GM18951 (cell line): ENCODE results near the gene GSTT2.
"Not testable (repeated sequence)": the region's sequence is repeated elsewhere in the genome, so short reads cannot be mapped to it uniquely, and the experiment has no call there.

Experiments used
- POLR2A ChIP-seq: IDR thresholded peaks from 4 replicates; pipeline ENCODE4 v1.6.1; 2011; ENCODE audit warnings: mild to moderate bottlenecking; ENCODE audit not compliant: insufficient read length, insufficient read depth; ENCODE audit errors: extremely low read depth
- in situ Hi-C: fragments of 300-500 bp; cut with MboI; formaldehyde crosslinking; loops from one replicate; pipeline ENCODE4 v1.12.0; 2022; ENCODE audit warnings: low sequenced_read_pairs, mixed read lengths, inconsistent platforms; ENCODE audit not compliant: unreplicated experiment

GSTT2 gene

DNA sequence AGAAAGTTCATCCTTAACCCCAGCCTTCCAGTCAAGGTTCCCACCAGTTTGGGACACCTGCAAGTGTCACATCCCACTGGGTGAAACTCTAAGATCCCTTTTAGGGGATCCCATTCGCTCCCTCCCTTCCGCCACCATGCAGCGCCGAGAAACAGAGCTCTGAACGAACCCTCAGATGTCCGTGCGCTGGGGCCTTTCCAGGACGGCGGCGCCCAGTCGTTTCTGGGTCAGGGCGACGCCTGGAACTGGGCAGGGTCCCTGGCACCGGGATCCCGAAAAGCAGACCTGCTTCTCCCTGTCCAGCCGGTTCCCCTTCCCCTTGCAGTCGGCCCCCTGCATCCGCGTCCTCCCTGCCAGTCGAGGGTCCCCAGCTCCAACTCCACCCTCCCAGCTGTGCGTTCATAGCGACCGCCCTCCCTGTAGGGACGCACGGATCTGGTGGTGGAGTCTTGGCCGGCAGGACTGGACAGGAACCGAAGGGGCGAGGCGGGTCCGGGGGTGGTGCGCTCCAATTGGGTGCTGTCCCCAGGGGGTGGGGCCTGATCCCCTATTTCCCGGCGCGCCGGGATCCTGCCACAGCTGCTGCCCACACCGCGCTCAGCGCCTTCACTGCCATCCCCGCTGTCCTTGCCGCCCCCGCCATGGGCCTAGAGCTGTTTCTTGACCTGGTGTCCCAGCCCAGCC lies at the start of gene GSTT2:
TSS of gene GSTT2 (plus strand) at position 578 of the 684 bp plus-strand sequence.
- in situ Hi-C loops, result loop anchor here (25.0 kb wide), 1 partner anchor 208 kb away; the partner anchor contains the start of gene SUSD2

- in situ Hi-C loops, result no loop called here
- no peak for TF ChIP-seq POLR2A
These were observed 41.5 kb upstream of the GSTT2 start for GRCh38 chr22:23938328-23939016.

GRCh38 chr22:23939017-23939357 lies 40.9 kb upstream of the GSTT2 start:
- in situ Hi-C loops, result no loop called here
- TF ChIP-seq POLR2A, result no peak

DNA sequence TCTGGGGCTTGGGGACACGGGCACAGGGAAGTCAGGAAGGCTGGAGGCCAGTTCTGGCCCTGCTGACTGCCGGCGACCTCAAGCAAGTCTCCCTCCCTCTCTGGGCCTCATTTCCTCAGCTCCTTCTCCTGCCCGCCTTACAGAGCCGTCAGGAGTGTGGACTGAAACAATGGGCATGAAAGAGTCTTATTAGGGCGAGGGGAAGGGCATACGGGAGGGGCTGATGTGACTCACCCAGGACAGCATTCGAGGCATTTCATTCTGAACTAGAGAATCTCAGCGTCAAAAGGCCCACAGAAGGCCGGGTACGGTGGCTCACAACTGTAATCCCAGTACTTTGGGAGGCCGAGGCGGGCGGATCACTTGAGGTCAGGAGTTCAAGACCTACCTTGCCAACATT lies 39.8 kb upstream of the GSTT2 start:
- in situ Hi-C loops, result not testable (repeated sequence)

DNA sequence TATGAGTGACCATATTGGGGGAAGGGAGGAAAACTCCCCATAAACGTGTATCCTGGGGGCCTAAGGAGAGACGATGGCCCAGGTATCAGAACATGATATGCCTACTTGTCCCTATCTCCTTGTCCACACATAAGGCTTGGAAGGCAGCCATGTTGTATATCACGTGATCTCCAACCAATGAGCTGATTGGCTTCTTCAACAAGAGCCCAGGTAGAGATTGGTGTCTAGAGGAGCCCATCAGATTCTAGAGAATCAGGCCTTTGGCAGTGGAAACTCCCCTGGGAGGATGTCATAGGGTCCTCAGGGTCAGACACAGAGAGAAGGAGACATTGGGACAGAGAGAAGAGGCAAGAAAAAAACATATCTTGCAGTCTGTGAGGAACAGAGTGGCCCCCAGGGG lies 32.5 kb upstream of the GSTT2 start:
- in situ Hi-C loops, result not testable (repeated sequence)

GRCh38 chr22:23949764-23950163 lies 30.2 kb upstream of the GSTT2 start:
- in situ Hi-C loops, result loop anchor here (5.0 kb wide), 1 partner anchor 38 kb away; no protein-coding TSS in a partner anchor

DNA sequence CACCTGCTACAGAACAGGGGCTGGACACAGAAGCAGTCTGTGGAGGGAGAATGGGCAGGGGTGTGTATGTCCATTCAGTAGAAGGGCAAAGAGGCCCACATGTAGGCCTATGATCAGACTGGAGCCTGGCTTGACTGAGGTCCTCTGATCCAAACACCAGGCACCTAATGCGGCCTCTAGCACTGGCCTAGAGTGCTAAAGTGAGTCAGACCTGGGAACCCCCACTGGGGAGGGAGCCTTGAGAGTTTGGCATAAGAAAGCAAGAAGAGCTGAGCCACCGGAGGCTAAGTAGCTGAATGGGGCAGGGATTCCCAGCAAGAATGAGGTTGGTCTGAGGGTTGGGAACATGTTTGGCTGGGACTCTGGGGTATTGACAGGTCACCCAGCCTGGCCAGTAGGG lies 28.6 kb upstream of the GSTT2 start:
- in situ Hi-C loops, result loop anchor here (5.0 kb wide), 1 partner anchor 36 kb away; no protein-coding TSS in a partner anchor

DNA sequence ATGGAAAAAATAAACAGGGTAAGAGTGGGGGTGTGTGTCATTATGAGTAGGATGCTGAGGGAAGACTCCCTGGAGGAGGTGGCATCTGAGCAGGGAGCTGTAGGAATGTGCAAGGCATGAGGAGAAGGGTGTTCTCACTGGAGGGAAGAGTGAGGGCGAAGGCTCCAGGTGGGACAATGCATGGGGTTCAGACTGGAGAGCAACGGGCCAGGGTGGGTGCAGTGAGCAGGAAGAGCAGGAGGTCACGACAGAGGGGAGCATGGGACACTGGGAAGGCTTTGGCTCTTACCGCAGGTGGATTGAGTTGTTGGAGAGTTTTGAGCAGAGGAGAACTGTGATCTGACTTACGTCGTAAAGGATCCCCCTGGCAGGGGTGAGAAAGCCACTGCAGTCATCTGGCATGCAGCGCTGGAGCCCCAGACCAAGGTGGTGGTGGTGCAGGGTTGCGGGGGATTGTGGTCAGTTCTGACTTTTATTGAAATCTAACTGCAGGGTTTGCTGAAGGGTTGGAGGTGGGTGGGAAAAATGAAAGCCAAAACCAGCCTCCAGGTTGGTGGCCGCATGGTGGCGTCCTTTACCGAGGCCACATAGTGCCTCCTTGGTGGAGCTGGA lies 27.0 kb upstream of the GSTT2 start:
- in situ Hi-C loops, result loop anchor here (5.0 kb wide), 1 partner anchor 34 kb away; no protein-coding TSS in a partner anchor

DNA sequence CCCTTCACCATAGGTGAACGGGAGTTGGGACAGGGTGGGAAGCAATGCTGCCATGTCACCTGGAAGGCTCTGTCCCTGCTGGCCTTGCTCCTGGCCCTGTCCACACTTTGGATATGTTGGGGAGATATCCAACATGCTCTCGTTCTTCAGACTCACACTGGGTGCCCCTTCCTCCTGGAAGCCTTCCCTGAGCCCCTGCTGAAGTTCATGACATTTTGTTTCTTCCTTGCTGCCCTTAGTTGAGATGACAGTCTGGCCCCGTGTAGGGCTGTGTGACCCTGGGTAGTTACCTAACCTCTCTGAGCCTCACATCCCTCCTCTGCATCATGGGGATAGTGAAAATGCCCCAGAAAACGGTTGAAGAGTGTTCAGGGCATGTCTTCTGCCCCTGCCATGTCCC lies 26.4 kb upstream of the GSTT2 start:
- in situ Hi-C loops, result loop anchor here (5.0 kb wide), 1 partner anchor 34 kb away; no protein-coding TSS in a partner anchor

GRCh38 chr22:23954193-23954990 lies 25.5 kb upstream of the GSTT2 start:
- in situ Hi-C loops, result loop anchor here (5.0 kb wide), 1 partner anchor 33 kb away; no protein-coding TSS in a partner anchor

GRCh38 chr22:23954991-23955305 lies 25.0 kb upstream of the GSTT2 start:
- in situ Hi-C loops, result loop anchor here (5.0 kb wide), 1 partner anchor 32 kb away; no protein-coding TSS in a partner anchor

DNA sequence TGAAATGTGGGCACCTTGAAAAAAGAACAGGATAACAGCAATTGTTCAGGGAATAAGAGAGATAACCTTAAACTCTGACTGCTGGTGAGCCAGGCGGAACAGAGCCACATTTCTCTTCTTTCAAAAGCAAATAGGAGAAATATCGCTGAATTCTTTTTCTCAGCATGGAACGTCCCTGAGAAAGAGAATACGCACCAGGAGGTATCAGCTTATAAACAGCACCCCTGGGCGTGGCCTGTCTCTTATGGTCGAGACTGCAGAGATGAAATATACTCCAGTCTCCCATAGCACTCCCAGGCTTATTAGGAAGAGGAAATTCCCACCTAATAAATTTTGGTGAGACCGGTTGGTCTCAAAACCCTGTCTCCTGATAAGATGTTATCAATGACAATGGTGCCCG lies 24.0 kb upstream of the GSTT2 start:
- in situ Hi-C loops, result not testable (repeated sequence)

DNA sequence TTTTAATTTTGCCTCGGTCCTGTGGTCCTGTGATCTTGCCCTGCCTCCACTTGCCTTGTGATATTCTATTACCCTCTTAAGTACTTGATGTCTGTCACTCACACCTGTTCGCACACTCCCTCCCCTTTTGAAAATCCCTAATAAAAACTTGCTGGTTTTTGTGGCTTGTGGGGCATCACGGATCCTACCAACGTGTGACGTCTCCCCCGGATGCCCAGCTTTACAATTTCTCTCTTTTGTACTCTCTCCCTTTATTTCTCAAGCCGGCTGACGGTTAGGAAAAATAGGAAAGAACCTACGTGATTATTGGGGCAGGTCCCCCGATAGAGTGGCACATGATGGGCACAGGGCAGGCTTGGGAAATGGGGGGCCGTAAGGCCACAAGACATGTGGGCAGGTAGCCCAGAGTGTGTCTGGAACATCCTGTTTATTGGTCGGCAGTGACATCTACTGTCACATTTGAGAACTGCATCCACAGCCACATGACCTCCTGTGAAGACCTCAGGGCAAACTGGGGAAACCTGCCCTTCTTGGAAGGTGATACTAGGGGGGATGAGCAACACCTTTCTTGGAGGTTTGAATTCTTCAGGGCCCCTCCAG lies 23.5 kb upstream of the GSTT2 start:
- in situ Hi-C loops, result not testable (repeated sequence)

DNA sequence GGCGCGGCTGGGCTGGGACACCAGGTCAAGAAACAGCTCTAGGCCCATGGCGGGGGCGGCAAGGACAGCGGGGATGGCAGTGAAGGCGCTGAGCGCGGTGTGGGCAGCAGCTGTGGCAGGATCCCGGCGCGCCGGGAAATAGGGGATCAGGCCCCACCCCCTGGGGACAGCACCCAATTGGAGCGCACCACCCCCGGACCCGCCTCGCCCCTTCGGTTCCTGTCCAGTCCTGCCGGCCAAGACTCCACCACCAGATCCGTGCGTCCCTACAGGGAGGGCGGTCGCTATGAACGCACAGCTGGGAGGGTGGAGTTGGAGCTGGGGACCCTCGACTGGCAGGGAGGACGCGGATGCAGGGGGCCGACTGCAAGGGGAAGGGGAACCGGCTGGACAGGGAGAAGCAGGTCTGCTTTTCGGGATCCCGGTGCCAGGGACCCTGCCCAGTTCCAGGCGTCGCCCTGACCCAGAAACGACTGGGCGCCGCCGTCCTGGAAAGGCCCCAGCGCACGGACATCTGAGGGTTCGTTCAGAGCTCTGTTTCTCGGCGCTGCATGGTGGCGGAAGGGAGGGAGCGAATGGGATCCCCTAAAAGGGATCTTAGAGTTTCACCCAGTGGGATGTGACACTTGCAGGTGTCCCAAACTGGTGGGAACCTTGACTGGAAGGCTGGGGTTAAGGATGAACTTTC lies 18.7 kb upstream of the GSTT2 start, which contains the start of gene GSTT2B:
TSS of gene GSTT2B (minus strand) at position 112 of the 688 bp plus-strand sequence. CDS start at position 48, 64 bp downstream.
- in situ Hi-C loops, result not testable (repeated sequence)

- in situ Hi-C loops, result not testable (repeated sequence)
These were observed 13.8 kb upstream of the GSTT2 start for GRCh38 chr22:23966094-23966493.

DNA sequence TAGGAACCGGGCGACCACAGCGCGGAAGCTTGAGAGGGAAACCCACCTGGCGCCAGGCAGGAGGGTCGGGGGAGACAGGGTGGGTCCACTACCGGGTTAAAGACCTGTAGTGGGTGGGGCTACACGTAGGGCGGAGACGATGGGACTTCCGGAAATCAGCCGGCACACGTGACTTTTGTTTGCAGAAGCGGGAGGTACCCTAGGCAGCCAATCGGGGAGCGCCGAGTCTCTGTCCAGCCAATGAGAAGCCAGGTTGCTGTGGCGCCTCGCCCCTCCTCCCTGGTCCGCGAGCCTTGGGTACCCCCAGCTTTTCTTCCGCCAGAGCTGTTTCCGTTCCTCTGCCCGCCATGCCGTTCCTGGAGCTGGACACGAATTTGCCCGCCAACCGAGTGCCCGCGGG lies 13.4 kb upstream of the GSTT2 start, which contains the start of gene DDTL:
TSS of gene DDTL (plus strand) at position 321 of the 400 bp plus-strand sequence. CDS start at position 348, 27 bp downstream.
- in situ Hi-C loops, result not testable (repeated sequence)
